ENCODE data around the gene TINAGL1. TPM values are rescaled to one million over a fixed set of nuclear protein-coding genes. Genes with fewer than 3 reads are reported as not detected.

The TINAGL1 gene
- total RNA-seq, 1 experiment from 2014 or later = 2.5 TPM

GRCh38 chr1:31595836-31596736 lies 19.8 kb downstream of the TINAGL1 start:
- H3K9ac ChIP-seq (ENCODE audit: extremely low read depth, insufficient read length, low read length) = no peak overlapping the region
- no peak for TF ChIP-seq CTCF (conservative IDR thresholded peaks at IDR 0.05)
- H3K4me1 ChIP-seq (ENCODE audit: insufficient read depth, low read length) = no peaks in the 10 kb centered on the region
- no peak overlapping the region for H3K4ac ChIP-seq (ENCODE audit: low read depth, low read length)
- no peak overlapping the region for H2BK15ac ChIP-seq (ENCODE audit: low read depth, low read length)
- no peak overlapping the region for H2BK120ac ChIP-seq (ENCODE audit: low read depth, low read length, poor library complexity, severe bottlenecking)
- no peak overlapping the region for H4K91ac ChIP-seq (ENCODE audit: insufficient read length, low read depth, low read length)
- Mint-ChIP-seq H3K36me3 (ENCODE audit: insufficient read depth in 1 of 3, low read depth in 3 of 3) (no peaks in the 10 kb centered on the region), H3K27me3 (ENCODE audit: low read depth) (peaks cover 17% of the 10 kb centered on the region), H3K4me3 (no peak overlapping the region), H3K4me1 (peaks cover 9% of the 10 kb centered on the region in 2 experiments), H3K27ac (no peak overlapping the region), H3K9me3 (no peaks in the 10 kb centered on the region)
- H3K27ac ChIP-seq (ENCODE audit: insufficient read length, low read depth, low read length) = no peak overlapping the region
- H3K23me2 ChIP-seq (ENCODE audit: insufficient read length, low read depth, low read length, poor library complexity, severe bottlenecking) = no peaks in the 10 kb centered on the region
- no peak overlapping the region for H4K5ac ChIP-seq (ENCODE audit: insufficient read length, low read depth, low read length)
- H2BK5ac ChIP-seq (ENCODE audit: insufficient read length, low read length) = no peak overlapping the region
- no peaks in the 10 kb centered on the region for H4K20me1 ChIP-seq (ENCODE audit: control insufficient read depth, insufficient read depth, insufficient read length)
- H3K9me3 ChIP-seq (ENCODE audit: control insufficient read depth, low read depth, low read length) = no peaks in the 10 kb centered on the region
- H3K14ac ChIP-seq (ENCODE audit: insufficient read depth, low read length) = no peak overlapping the region
- DNase-seq = no peak
- H3K23ac ChIP-seq (ENCODE audit: insufficient read length, low read depth, low read length) = no peak overlapping the region
- no peak overlapping the region for H2BK20ac ChIP-seq (ENCODE audit: low read depth, low read length, poor library complexity, severe bottlenecking)
- whole genome bisulfite sequencing (ENCODE audit: extremely low coverage, insufficient read length, low lambda C conversion rate) = no CpG with 5 or more reads among the region's 4 CpGs
- H2AK5ac ChIP-seq (ENCODE audit: insufficient read length, low read length) = no peak overlapping the region
- no peak overlapping the region for H3T11ph ChIP-seq (ENCODE audit: low read length)
- no peak overlapping the region for H2BK12ac ChIP-seq (ENCODE audit: insufficient read length, low read depth, low read length)
- no peak overlapping the region for H4K8ac ChIP-seq (replicated peaks; ENCODE audit: insufficient read length, low read depth, low read length)
- H3K4me2 ChIP-seq (ENCODE audit: insufficient read depth, insufficient read length, low read length) = no peak overlapping the region
- H3K79me1 ChIP-seq (ENCODE audit: insufficient read depth, low read depth, low read length, poor library complexity, severe bottlenecking) = no peaks in the 10 kb centered on the region
- H3K56ac ChIP-seq (ENCODE audit: insufficient read length, low read depth, low read length) = no peak overlapping the region
- H3K27me3 ChIP-seq (ENCODE audit: insufficient read depth, low read length) = no peaks in the 10 kb centered on the region
- no peak overlapping the region for H2AFZ ChIP-seq (ENCODE audit: low read length)
- H3K79me2 ChIP-seq (ENCODE audit: insufficient read depth, low read length) = no peaks in the 10 kb centered on the region
- H3K18ac ChIP-seq (ENCODE audit: insufficient read length, low read depth, low read length) = no peak overlapping the region

Data from H9 (cell line).